Measurements from ENCODE around the gene PSMD5. TPM values are rescaled to one million over a fixed set of nuclear protein-coding genes. Genes with fewer than 3 reads are reported as not detected.

Gene PSMD5
- total and polyA plus RNA-seq, 4 experiments from 2014 or later = 23.1 to 59.0 (median 36.0) TPM

GRCh38 chr9:120853198-120853597, 10.5 kb upstream of the PSMD5 start:
- DNase-seq = no peak
- no peaks in the 10 kb centered on the region for H3K27me3 Mint-ChIP-seq
- peaks cover 34% of the 10 kb centered on the region for H3K36me3 ChIP-seq (ENCODE audit: insufficient read depth, low read length)
- no peak overlapping the region for H3K27ac ChIP-seq (ENCODE audit: low read depth, low read length)
- ChIA-PET POLR2A (ENCODE audit: partially characterized antibody) (interaction anchor here (1.1 to 1.8 kb wide), 4 partner anchors 9 to 20 kb away, joined by 3 to 9 read pairs (median 3); no protein-coding TSS in a partner anchor), CTCF (ENCODE audit: partially characterized antibody) (interaction anchor here (1.1 kb wide), 1 partner anchor 16 kb away, joined by 5 read pairs; no protein-coding TSS in a partner anchor)
- no peak overlapping the region for H3K4me3 Mint-ChIP-seq
- H3K4me3 ChIP-seq (ENCODE audit: low read length in 2 of 2) = no peak overlapping the region
- peaks cover 3 to 17% (median 12%) of the 10 kb centered on the region in 4 donors for H3K4me1 Mint-ChIP-seq
- H3K27ac Mint-ChIP-seq = peak overlapping the region in 4 of 7 donors; percentile 13 to 41 (median 30)
- H3K36me3 Mint-ChIP-seq = peaks cover 29 to 68% of the 10 kb centered on the region in 2 donors
- no peaks in the 10 kb centered on the region for H3K27me3 ChIP-seq (ENCODE audit: insufficient read depth, low read length)
- intact Hi-C loops (cut with micrococcal nuclease) = no loop called here
- H3K9me3 Mint-ChIP-seq = no peaks in the 10 kb centered on the region
- peaks cover 2% of the 10 kb centered on the region for H3K4me1 ChIP-seq (ENCODE audit: insufficient read depth, low read length)
- H3K9me3 ChIP-seq (ENCODE audit: control insufficient read depth in 1 of 2, low read length in 2 of 2) = no peaks in the 10 kb centered on the region

GRCh38 chr9:120852240-120853010, 9.7 kb upstream of the PSMD5 start:
- Histone ChIP-seq H3K27ac (ENCODE audit: low read depth, low read length) (no peak overlapping the region), H3K4me3 (ENCODE audit: low read length in 2 of 2) (no peak overlapping the region), H3K9me3 (ENCODE audit: control insufficient read depth in 1 of 2, low read length in 2 of 2) (no peaks in the 10 kb centered on the region), H3K4me1 (ENCODE audit: insufficient read depth, low read length) (peaks cover 9% of the 10 kb centered on the region), H3K36me3 (ENCODE audit: insufficient read depth, low read length) (peaks cover 27% of the 10 kb centered on the region), H3K27me3 (ENCODE audit: insufficient read depth, low read length) (no peaks in the 10 kb centered on the region)
- no peak for DNase-seq
- Mint-ChIP-seq H3K9me3 (no peaks in the 10 kb centered on the region), H3K4me3 (no peak overlapping the region), H3K27me3 (no peaks in the 10 kb centered on the region), H3K27ac (peak overlapping the region in 4 of 7 donors; percentile 31 to 78 (median 56)), H3K36me3 (peaks cover 32 to 63% of the 10 kb centered on the region in 2 donors), H3K4me1 (peaks cover 8 to 24% (median 19%) of the 10 kb centered on the region in 4 donors)
- ChIA-PET CTCF (ENCODE audit: partially characterized antibody) (interaction anchor here (1.1 kb wide), 1 partner anchor 17 kb away, joined by 5 read pairs; no protein-coding TSS in a partner anchor), POLR2A (ENCODE audit: partially characterized antibody) (interaction anchor here (0.8 to 1.8 kb wide), 4 partner anchors 8 to 59 kb away, joined by 3 to 9 read pairs (median 4); partner anchors contain the start of gene FBXW2)
- intact Hi-C loops (cut with micrococcal nuclease) = no loop called here

GRCh38 chr9:120851449-120851848, 8.7 kb upstream of the PSMD5 start:
- H3K27ac Mint-ChIP-seq = peak overlapping the region in 5 of 7 donors; percentile 23 to 86 (median 48)
- CTCF ChIA-PET (ENCODE audit: partially characterized antibody) = interaction anchor here (1.0 to 1.2 kb wide), 2 partner anchors 85 to 208 kb away, joined by 4 read pairs; no protein-coding TSS in a partner anchor
- intact Hi-C loops (cut with micrococcal nuclease) = no loop called here

GRCh38 chr9:120850315-120850714, 7.6 kb upstream of the PSMD5 start:
- Histone ChIP-seq H3K27ac (ENCODE audit: low read depth, low read length) (no peak overlapping the region), H3K36me3 (ENCODE audit: insufficient read depth, low read length) (peaks cover 20% of the 10 kb centered on the region), H3K4me1 (ENCODE audit: insufficient read depth, low read length) (peaks cover 30% of the 10 kb centered on the region), H3K4me3 (ENCODE audit: low read length in 2 of 2) (no peak overlapping the region), H3K27me3 (ENCODE audit: insufficient read depth, low read length) (no peaks in the 10 kb centered on the region), H3K9me3 (ENCODE audit: control insufficient read depth in 1 of 2, low read length in 2 of 2) (no peaks in the 10 kb centered on the region)
- peaks cover 48 to 65% of the 10 kb centered on the region in 2 donors for H3K36me3 Mint-ChIP-seq
- POLR2A ChIA-PET (ENCODE audit: partially characterized antibody) = interaction anchor here (0.7 to 2.1 kb wide), 6 partner anchors 16 to 73 kb away, joined by 3 to 7 read pairs (median 3); no protein-coding TSS in a partner anchor
- CTCF ChIA-PET (ENCODE audit: partially characterized antibody) = no interaction called here
- DNase-seq = no peak
- no peaks in the 10 kb centered on the region for H3K27me3 Mint-ChIP-seq
- peak overlapping the region in 5 of 7 donors; percentile 23 to 85 (median 74) for H3K27ac Mint-ChIP-seq
- no peak overlapping the region for H3K4me3 Mint-ChIP-seq
- H3K4me1 Mint-ChIP-seq = peaks cover 26 to 46% (median 39%) of the 10 kb centered on the region in 4 donors
- no peaks in the 10 kb centered on the region for H3K9me3 Mint-ChIP-seq
- intact Hi-C loops (cut with micrococcal nuclease) = no loop called here

More at GRCh38 chr9:120851449-120851848, 8.7 kb upstream of the PSMD5 start:
- Mint-ChIP-seq H3K27me3 (no peaks in the 10 kb centered on the region), H3K4me1 (peaks cover 16 to 34% (median 28%) of the 10 kb centered on the region in 4 donors), H3K36me3 (peaks cover 36 to 64% of the 10 kb centered on the region in 2 donors), H3K4me3 (no peak overlapping the region), H3K9me3 (no peaks in the 10 kb centered on the region)
- no peak overlapping the region for H3K4me3 ChIP-seq (ENCODE audit: low read length in 2 of 2)
- H3K9me3 ChIP-seq (ENCODE audit: control insufficient read depth in 1 of 2, low read length in 2 of 2) = no peaks in the 10 kb centered on the region
- peaks cover 19% of the 10 kb centered on the region for H3K4me1 ChIP-seq (ENCODE audit: insufficient read depth, low read length)
- POLR2A ChIA-PET (ENCODE audit: partially characterized antibody) = interaction anchor here (0.9 to 2.1 kb wide), 4 partner anchors 16 to 85 kb away, joined by 3 to 7 read pairs (median 3); no protein-coding TSS in a partner anchor
- no peak for DNase-seq
- peaks cover 22% of the 10 kb centered on the region for H3K36me3 ChIP-seq (ENCODE audit: insufficient read depth, low read length)
- H3K27ac ChIP-seq (ENCODE audit: low read depth, low read length) = no peak overlapping the region
- H3K27me3 ChIP-seq (ENCODE audit: insufficient read depth, low read length) = no peaks in the 10 kb centered on the region

GRCh38 chr9:120846906-120847305, 4.2 kb upstream of the PSMD5 start:
- peak overlapping the region; percentile 91 to 98 (median 98) for H3K27ac Mint-ChIP-seq
- intact Hi-C loops (cut with micrococcal nuclease) = loop anchor here (1.0 kb wide), 1 partner anchor 89 kb away; no protein-coding TSS in a partner anchor
- ChIA-PET POLR2A (ENCODE audit: partially characterized antibody) (interaction anchor here (0.8 to 7.4 kb wide), 22 partner anchors 9 to 354 kb away, joined by 3 to 149 read pairs (median 7); partner anchors contain the start of genes FBXW2, PHF19, RAB14 and TRAF1), CTCF (ENCODE audit: partially characterized antibody) (interaction anchor here (0.9 to 2.7 kb wide), 16 partner anchors 14 to 228 kb away, joined by 3 to 16 read pairs (median 4); partner anchors contain the start of genes CNTRL, FBXW2 and TRAF1)
- H3K36me3 Mint-ChIP-seq = peaks cover 55 to 59% of the 10 kb centered on the region in 2 donors
- H3K36me3 ChIP-seq (ENCODE audit: insufficient read depth, low read length) = peaks cover 8% of the 10 kb centered on the region
- no peaks in the 10 kb centered on the region for H3K27me3 Mint-ChIP-seq
- no peak for DNase-seq
- peak overlapping the region in 1 of 2 donors; percentile 4 for H3K4me3 ChIP-seq (ENCODE audit: low read length in 2 of 2)
- H3K9me3 ChIP-seq (ENCODE audit: control insufficient read depth in 1 of 2, low read length in 2 of 2) = no peaks in the 10 kb centered on the region
- peak overlapping the region; percentile 98 for H3K27ac ChIP-seq (ENCODE audit: low read depth, low read length)
- H3K4me3 Mint-ChIP-seq = peak overlapping the region in 7 of 8 donors; percentile 10 to 97 (median 66)
- no peaks in the 10 kb centered on the region for H3K9me3 Mint-ChIP-seq
- H3K4me1 ChIP-seq (ENCODE audit: insufficient read depth, low read length) = peaks cover 59% of the 10 kb centered on the region
- peaks cover 46 to 80% (median 66%) of the 10 kb centered on the region in 4 donors for H3K4me1 Mint-ChIP-seq
- no peaks in the 10 kb centered on the region for H3K27me3 ChIP-seq (ENCODE audit: insufficient read depth, low read length)

- no peaks in the 10 kb centered on the region for H3K9me3 ChIP-seq (ENCODE audit: control insufficient read depth in 1 of 2, low read length in 2 of 2)
- H3K4me3 ChIP-seq (ENCODE audit: low read length in 2 of 2) = peak overlapping the region in 1 of 2 donors; percentile 4
- no peaks in the 10 kb centered on the region for H3K27me3 ChIP-seq (ENCODE audit: insufficient read depth, low read length)
- ChIA-PET POLR2A (ENCODE audit: partially characterized antibody) (interaction anchor here (0.8 to 7.4 kb wide), 22 partner anchors 10 to 355 kb away, joined by 3 to 149 read pairs (median 7); partner anchors contain the start of genes FBXW2, PHF19, RAB14 and TRAF1), CTCF (ENCODE audit: partially characterized antibody) (interaction anchor here (0.9 to 2.7 kb wide), 16 partner anchors 14 to 229 kb away, joined by 3 to 16 read pairs (median 4); partner anchors contain the start of genes CNTRL, FBXW2 and TRAF1)
- Mint-ChIP-seq H3K9me3 (no peaks in the 10 kb centered on the region), H3K36me3 (peaks cover 58 to 59% of the 10 kb centered on the region in 2 donors), H3K4me1 (peaks cover 50 to 85% (median 71%) of the 10 kb centered on the region in 4 donors), H3K27me3 (no peaks in the 10 kb centered on the region), H3K27ac (peak overlapping the region; percentile 91 to 98 (median 98)), H3K4me3 (peak overlapping the region; percentile 59 to 97 (median 64))
- intact Hi-C loops (cut with micrococcal nuclease) = loop anchor here (1.0 kb wide), 1 partner anchor 90 kb away; no protein-coding TSS in a partner anchor
- H3K4me1 ChIP-seq (ENCODE audit: insufficient read depth, low read length) = peaks cover 64% of the 10 kb centered on the region
- DNase-seq = peak; percentile 70 to 85 (median 78)
- H3K27ac ChIP-seq (ENCODE audit: low read depth, low read length) = peak overlapping the region; percentile 98
- H3K36me3 ChIP-seq (ENCODE audit: insufficient read depth, low read length) = peaks cover 4% of the 10 kb centered on the region
Observed at GRCh38 chr9:120846251-120846889, 3.6 kb upstream of the PSMD5 start.

All from CD4-positive, alpha-beta memory T cell (primary cell).